GM18858 (cell line): Measurements from ENCODE around the gene NCK2.

ENCODE experiments used
- ATAC-seq: cut with Tn5 transposase; IDR thresholded peaks from one replicate; pipeline ENCODE4 v1.9.1; 2021; ENCODE audit not compliant: unreplicated experiment

The NCK2 gene

DNA sequence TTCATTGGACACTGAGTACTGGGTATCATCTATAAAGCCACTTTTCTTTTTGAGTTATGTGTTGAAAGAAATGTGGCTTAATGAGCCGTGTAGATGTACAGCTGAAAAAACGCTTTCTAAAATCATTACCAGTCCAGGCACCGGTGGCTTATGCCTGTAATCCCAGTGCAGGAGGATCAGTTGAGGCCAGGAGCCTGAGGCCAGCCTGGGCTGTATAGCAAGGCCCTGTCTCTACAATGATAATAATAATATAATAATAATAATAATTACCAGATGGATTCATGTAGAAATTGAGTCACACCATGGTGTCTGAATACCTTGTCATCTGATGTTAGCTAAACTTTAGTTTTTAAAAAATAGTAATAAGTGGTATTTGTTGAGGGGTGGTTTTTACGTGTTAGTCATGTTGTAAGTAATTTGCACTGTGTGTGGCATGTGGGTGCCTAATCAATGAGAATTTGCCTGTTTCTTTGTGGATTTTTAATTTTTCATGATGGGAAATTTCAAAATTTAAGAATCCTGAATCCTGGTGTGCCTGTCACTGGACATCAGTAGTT, 30.1 kb downstream of the NCK2 start:
- no peak for ATAC-seq

DNA sequence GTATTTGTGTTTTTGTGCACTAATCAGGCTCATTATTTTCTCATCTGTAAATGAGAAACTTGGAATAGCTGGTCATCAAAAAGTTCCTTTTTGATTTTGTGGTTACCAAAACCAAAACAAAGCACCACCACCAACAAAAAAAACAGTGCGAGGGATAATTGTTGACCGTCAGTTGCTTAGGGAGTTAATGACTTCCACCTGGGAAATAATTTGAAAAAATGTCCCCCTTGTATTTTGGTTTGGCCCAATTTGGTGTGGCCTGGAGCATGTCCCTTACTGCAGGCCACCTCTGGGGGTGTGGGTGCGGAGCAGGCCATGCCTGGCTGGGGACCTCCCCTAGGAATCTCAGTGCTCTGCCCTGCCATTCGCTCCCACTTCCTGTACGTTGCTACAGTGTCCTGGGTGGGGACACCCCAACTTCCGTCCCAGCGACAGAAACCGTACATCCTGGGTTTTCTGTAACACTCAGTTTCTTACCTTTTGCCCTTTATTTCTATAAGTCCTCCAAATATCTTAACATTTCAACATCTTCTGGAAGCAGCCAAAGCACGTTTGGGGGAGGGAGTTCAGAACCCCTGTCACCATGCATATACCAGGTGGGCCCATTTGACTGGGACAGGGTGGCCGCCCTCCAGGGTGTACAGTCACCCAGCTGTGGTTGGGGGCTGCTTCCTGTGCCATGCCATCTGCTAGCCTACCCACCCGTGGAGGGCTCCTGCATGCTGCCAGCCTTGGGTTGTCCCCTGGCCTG, 31.3 kb downstream of the NCK2 start:
- ATAC-seq = peak; percentile 44

DNA sequence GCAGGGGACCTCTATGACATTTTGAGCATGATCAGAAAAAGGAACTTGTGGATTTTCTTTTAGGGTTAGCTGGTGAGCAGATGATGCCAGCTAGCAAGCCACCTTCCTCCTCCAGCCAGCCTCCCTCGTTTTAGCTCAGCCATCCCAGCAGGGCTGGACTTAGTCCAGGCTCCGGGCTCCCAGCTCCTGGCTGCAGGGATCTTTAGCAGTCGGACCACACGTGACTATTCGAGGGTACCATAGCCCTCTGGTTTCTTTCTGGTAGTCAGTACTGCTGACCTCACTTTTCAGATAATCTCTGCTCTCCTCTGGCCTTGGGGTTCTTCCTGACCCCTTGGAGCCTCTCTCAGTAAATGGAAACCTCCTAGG, 31.8 kb downstream of the NCK2 start:
- no peak for ATAC-seq

DNA sequence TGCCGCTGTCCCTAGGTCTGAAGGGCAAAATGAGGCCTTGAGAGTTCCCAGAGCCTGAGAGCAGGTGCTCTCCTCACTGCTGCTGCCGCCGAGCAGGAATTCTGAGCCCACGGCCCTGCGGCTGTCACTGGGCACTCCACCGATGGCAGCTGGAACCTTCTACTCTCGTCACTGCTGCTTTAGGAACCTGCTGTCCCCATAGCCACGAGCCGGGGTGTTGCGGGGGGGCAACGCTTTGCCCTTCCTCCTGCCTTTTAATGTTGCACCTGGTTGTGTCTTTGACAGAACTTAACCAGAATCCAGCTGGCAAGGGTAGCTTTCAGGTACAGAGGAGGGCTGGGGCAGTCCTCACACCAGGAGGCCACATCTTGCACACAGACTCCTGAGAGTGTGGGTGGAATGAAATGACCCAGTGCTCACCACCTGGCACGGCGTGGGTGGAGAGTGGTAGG, 32.3 kb downstream of the NCK2 start:
- no peak for ATAC-seq

DNA sequence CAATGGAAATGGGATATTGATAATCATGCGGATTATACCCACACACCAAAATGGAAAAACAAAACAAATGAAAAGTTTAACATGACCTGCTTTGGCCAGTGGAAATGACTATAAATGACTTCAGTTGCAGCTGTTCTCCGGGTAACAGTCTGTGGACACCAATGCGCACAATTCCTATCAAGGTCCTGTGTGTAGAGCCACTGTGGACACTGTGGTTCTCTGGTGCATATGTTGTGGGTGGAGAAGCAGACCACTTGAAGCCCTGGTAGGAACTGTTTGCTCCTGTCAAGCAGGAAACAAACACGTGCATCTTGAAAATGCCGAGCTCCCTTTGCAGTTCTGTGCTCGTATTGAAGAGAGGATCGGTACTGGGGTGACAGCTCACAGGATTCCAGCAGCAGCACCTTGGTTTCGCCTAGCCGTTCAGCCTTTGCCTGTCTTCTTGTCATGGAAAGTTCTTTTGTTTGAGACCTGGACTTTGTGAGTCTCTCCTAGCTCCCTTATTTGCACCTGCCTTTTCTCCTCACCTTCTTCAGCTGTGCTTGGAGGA, 32.9 kb downstream of the NCK2 start:
- no peak for ATAC-seq

DNA sequence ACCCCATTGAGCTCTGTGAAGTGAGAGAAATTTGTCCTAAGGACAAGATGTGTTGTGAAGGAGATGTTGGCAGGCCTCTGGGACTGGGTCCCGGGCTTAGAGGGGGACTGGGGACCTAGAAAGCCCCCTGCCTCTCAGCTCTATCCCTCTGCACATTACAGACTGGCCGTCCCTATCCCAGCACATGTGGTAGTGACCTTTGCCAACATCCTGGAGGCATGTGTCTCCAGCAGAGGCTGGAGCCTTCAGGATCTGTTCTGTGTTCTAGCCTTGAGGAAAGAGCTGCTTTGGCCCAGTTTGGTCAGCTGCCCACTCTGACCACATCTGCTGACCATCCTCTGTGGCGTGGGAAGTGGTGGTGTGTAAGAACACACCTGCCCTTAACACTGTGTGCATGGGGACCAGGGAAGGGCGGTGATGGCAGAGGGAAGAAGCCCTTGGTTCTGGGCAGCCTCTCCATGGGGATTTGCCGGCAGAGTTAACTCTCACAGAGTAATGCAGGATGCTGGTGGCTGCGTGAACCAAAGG, 33.4 kb downstream of the NCK2 start:
- ATAC-seq = no peak

DNA sequence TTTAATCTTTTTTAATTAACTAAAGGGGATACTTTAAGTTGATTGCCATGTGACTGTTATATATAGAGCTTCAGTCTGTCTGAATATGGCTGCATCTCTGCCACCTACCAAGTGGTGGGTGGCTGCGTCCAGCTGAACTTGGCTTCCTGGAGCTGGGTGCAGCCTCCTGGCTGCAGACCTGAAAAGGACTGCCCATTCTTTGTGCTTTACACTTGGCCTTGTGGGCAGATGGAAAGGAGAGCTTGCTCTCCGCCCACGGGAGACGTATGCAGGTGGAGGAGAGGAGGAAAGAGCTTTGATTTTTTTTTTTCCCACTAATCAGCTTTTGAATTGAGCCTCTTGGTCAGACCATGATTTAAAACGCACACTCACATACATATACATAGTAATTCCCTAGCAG, 34.7 kb downstream of the NCK2 start:
- no peak for ATAC-seq

DNA sequence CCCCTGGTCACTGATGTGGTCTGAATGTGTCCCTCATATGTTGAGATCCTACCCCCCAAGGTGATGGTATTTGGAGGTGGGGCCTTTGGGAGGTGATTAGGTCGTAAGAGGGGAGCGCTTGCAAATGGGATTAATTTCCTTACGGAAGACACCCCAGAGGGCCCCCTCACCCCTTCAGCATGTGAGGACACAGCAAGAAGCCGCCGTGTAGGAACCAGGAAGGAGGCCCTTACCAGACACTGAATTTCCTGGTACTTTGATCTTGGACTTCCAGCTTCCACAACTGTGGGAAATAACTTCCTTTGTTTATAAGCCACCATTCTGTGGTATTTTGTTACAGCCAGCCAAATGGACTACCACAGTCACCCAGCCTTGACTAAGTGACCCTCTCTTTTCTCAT, 35.9 kb downstream of the NCK2 start:
- no peak for ATAC-seq

DNA sequence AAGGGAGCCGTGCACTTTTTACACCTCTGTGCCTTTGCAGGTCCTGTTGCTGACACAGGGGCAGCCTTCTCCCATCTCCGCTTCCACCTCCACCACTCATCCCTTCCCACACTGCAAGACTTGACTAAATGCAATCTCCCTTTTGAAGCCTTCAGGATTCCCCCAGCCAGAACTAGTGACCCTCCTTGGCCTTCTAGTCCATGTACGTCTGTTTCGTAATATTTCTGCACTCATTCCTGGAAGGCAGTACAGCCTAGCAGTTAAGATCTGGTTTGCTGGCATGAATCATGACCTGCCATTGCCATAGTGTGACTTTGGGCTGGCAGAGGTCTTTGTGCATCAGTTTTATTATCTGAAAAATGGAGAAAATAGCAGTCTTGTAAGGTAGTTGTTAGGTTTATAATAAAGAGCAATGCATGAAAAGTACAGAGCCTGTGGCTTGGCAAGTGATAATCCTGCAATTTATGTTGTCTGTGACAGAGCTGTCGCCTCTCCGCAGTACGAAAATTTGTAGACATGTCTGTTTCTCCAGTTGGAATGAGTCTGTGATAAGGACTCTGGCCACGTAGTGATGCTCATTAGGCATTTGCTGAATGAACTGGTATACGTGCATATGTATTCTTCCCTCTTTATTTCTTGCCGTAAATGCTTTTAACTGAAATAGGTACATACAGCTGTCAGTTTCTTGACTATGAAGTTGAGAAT, 36.7 kb downstream of the NCK2 start:
- no peak for ATAC-seq

DNA sequence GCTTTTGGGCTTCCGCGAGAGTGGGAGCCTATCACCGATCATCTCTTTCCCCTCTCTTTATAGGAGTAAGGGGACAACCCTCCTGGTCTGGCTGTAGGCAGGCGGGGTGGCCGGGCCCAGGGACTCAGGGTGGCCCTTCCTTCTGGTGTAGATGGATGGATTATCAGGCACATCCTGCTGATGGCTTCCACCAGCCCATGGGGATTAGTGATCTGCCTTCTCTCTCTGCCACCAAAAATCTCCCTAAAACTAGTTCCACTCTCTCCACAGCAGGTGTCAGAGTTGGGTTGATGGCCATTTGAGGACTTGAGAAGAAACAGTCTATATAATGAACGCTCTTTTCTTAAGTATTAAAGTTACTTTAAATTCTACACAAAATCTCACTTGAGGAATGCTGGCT, 37.4 kb downstream of the NCK2 start:
- ATAC-seq = no peak

DNA sequence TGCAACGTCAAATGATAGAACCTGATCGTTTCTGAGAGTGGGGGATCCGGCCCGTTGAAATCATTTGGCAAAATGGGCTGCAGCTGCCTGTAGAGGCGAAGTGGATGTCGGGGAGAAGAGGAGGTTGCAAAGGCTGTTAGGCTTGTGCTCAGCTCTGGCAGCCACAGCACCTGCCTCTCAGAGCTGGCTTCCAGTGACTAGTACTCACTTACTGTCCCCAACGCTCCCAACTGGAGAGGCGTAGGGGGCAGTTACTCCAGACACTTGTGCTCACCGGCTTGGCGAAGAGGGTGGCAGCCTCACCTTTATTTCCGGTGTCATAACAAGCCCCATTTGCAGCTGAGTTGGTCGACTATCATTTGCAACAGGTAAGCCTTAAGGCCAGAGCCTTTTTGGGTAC, 37.9 kb downstream of the NCK2 start:
- ATAC-seq = no peak

DNA sequence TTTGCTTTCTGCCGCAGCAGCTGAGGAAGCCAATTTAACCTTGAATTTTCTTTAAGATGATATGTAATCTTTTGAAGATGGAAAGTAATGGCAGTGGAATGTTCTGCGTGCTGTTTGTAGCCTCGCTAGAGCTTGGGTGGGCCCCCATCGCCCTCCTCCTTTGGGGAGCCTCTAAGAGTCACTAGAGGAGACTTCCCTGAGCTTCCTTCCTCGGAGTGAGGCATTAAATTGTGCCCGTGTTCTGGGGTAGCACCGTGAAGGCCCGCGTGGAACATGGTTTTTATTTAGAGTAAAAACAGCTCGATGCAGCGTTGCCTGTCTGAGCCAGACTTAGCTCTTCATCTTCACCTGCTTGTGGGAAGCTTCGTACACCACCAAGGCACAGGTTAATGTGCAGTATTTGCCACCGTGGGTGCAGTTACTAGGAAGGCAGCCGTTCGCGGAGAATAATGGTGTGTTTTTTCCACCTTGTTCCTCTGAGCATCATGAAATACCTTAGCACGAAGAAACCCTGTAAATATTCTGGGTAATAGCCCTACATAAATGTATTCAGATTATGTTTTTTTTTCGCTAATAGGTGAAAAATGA, 38.5 kb downstream of the NCK2 start:
- no peak for ATAC-seq

DNA sequence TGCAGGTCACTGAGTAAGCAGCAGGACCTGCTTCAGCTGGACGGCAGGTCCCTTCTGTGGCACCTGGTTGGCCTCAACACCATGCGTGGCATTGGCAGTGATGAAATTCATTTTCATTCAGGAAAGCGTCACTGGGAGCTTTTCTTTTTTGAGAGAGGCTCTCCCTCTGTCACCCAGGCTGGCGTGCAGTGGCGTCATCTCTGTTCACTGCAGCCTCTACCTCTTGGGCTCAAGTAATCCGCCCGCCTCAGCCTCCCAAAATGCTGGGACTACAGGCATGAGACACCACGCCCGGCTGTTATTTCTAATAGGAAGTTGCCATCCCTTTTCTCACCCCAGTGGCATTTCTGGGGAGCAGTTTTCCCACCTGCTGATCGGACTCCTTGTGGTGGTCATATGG, 39.3 kb downstream of the NCK2 start:
- no peak for ATAC-seq

DNA sequence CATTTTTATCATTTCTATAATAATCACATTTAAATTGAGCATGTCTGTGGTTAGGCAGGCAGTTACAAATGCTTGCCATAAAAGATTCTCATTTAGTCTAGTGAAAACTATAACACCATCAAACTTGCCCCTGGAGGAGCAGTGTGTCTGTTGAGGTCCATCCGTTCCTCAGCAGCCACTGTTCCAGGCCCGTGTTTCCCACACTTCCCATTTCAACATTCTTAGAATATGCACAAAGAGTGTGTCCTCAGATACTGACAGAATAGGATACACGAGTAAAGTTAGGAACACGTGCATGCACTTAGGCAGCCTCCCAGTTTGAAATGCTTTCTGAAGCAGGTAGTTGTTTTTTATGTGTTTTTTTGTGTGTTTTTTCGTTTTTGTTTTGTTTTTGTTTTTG, 39.9 kb downstream of the NCK2 start:
- ATAC-seq = no peak

DNA sequence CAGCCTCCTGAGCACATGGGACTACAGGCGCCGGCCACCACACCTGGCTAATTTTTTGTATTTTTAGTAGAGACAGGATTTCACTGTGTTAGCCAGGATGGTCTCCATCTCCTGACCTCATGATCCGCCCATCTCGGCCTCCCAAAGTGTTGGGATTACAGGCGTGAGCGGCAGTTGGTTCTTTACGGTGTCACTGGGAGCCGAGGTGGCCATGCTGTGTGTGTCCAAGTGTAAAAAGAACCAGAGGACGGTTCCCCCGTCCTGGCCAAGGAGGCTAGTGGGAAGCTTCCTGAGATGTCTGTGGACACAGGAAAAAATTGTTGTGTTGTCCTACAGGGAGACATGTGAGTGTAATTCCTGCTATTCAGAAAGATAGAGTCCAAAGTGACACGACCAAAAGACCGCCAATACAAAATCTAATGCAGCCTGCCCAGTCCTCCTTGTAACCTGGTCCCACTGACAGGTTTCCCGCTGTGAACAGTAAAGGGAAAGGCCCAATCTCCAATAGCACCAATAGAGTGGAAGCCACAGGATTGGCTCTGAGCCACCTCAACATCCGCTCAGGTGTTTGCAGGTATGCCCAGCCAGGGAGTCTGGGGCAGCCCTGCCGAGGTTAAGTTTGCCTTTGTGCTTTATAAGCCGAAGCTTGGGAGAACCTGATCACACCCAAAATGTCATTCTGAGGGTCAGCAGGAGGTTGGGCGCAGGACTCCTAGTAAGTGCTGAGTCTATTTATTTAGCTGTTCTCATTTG, 40.6 kb downstream of the NCK2 start:
- no peak for ATAC-seq

DNA sequence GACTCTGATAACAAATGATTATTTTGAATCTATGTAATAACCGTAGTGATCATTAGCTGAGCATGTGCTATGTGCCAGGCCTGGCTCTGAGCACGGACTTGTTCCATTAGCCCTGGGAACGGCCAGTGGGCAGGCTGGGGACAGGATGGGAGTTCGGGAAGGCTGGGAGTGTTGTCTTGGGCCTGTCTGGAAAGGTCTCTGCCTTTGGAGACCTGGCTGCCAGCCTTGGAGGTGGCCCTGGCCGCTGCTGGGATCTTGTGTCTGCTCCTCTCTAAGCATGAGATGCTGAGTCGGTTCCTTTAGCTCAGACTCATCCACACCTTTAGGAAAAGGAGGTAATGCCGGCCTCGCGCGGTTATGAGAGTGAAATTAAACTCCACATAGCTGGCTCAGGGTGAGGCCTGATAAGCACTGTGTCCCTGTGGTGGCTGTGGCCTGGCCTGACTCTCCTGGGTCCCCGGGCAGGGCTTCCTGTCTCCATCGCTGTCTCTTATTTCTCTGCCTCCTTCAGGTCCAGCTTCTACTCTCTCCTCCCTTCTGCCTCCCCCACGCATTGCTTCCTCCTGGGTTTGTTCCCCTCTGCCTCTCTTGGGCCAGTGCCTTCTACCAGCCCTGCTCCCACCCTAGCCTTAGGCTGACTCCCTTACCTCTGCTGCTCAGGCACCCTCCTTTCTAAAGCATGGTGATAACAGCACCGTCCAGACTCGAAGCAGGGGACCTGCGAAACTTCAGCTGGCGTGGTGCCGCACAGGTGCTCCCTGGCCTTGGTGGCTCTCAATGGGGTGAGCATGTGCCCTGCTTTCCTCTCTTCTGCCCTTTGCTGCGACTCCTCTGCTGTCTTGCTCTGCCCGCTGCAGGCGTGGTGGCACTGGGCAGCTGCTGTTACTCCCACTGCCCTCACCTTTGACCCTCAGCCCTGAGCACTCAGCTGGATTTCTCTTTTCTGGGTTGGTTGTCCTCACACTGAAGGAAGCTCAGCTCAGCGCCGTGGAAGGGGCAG, 41.8 kb downstream of the NCK2 start:
- no peak for ATAC-seq

DNA sequence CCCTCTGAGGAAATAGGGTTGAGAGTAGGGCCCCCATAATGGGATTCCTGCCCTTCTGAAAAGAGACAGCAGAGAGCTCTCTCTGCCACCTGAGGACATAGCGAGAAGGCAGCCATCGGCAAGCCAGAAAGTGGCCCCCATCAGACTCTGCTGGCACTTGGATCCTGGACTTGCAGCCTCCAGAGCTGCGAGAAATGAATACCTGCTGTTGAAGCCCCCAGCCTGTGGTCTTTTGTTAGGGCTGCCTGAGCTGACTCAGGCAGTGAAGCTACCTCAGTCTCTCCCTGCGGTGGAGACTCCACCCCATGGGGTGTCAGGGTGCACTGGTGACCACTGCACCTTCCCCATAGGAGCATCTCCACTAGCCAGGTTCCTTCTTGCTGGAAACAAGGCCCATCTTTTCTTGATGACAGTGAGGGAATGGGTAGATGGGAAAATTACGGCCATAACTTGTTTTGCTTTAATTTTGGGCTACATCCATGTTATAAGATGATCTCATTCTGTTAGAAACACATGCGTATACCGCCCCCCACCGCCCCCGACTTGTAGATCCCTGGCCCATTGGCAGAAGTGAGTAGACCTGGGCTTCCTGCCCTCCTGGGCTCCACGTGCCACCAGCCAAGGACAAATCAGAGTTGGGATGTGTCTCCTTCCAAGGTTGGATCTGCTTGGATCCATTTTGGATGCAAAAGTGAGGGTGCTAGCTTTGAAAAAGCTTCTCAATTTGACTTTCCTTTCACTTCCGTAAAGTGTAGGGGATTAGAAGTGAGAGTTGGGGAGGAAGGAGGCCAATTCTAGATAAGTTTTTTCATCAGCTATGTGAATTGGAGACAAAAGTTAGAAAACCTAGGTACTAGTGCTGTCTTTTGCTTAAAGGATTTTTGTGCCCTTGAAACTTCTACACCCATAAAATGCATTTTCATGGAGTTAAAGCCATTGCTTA, 42.9 kb downstream of the NCK2 start:
- ATAC-seq = no peak

DNA sequence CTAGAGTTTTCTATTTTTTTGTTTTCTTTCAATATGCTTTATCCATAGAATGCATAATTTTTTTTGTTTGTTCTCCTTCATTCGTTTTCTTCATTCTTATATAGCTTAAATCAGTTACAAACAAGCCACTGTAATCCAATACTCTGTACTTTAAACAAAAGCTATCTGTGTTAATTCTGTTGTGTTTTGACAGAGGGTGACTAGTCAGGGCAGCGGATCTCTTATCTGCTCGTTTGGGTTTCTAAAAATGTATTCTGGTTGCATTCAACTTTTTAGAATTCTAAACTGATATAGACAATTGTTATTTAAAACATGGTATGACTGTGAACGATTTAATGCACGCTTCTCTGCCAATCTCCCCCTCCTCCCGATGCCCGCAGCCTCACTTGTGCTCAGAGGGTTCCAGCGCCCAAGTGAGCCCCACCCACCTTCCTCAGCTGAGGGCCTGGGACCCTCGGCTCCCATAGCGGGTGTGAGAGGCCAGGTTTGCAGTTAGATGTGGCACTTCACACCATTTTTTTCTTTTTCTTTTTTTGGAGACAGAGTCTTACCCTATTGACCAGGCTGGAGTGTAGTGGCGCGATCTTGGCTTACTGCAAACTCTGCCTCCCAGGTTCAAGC, 44.1 kb downstream of the NCK2 start:
- no peak for ATAC-seq
